DOHH2 (cell line): ENCODE results near the gene TBC1D14.

Experiments used
- H3F3A ChIP-seq: fragments of 200-600 bp; sonication (generic), shearing (Covaris generic); 2 replicates; pipeline ENCODE4 v1.6.0; 2016; ENCODE audit warnings: antibody characterized with exemption, mild to moderate bottlenecking; ENCODE audit not compliant: control insufficient read depth, insufficient read depth
- H3K27ac ChIP-seq: fragments of 200-600 bp; sonication (generic); 2 replicates; pipeline ENCODE4 v1.5.1; 2014; ENCODE audit warnings: low read depth, mild to moderate bottlenecking, low read length, moderate library complexity
- H3K27me3 ChIP-seq: fragments of 200-600 bp; sonication (generic); 2 replicates; pipeline ENCODE4 v1.6.1; 2014; ENCODE audit warnings: mild to moderate bottlenecking, low read length, mixed read lengths; ENCODE audit not compliant: control insufficient read depth
- H3K36me3 ChIP-seq: fragments of 200-600 bp; sonication (generic); 2 replicates; pipeline ENCODE4 v1.6.1; 2014; ENCODE audit warnings: mild to moderate bottlenecking, low read length, moderate library complexity, mixed read lengths; ENCODE audit not compliant: control insufficient read depth
- H3K4me1 ChIP-seq: fragments of 200-600 bp; sonication (generic); 2 replicates; pipeline ENCODE4 v1.6.1; 2014; ENCODE audit warnings: mild to moderate bottlenecking, low read length, mixed read lengths; ENCODE audit not compliant: control insufficient read depth
- H3K4me2 ChIP-seq: fragments of 200-600 bp; sonication (generic); 2 replicates; pipeline ENCODE4 v1.6.0; 2014; ENCODE audit warnings: mild to moderate bottlenecking, low read length, moderate library complexity
- H3K4me3 ChIP-seq: fragments of 200-600 bp; sonication (generic); 2 replicates; pipeline ENCODE4 v1.5.1; 2014; ENCODE audit warnings: mild to moderate bottlenecking, low read length, mixed read lengths
- H3K79me2 ChIP-seq: fragments of 200-600 bp; sonication (generic); 2 replicates; pipeline ENCODE4 v1.6.1; 2014; ENCODE audit warnings: mild to moderate bottlenecking, low read length, mixed read lengths; ENCODE audit not compliant: control insufficient read depth
- H3K9me2 ChIP-seq: fragments of 200-600 bp; sonication (generic); replicated peaks from 2 replicates; pipeline ENCODE4 v1.6.1; 2014; ENCODE audit warnings: mild to moderate bottlenecking, low read length, mixed read lengths; ENCODE audit not compliant: control insufficient read depth
- H3K9me3 ChIP-seq: fragments of 200-600 bp; sonication (generic); 2 replicates; pipeline ENCODE4 v1.6.1; 2014; ENCODE audit warnings: antibody characterized with exemption, low read length, mixed read lengths; ENCODE audit not compliant: control insufficient read depth, insufficient read depth
- H4K20me1 ChIP-seq: fragments of 200-600 bp; sonication (generic); 2 replicates; pipeline ENCODE4 v1.6.0; 2014; ENCODE audit warnings: low read depth, mild to moderate bottlenecking, antibody characterized with exemption, low read length, moderate library complexity; ENCODE audit not compliant: control insufficient read depth, insufficient read depth
- EZH2phosphoT487 ChIP-seq: fragments of 200-600 bp; sonication (generic); IDR thresholded peaks from 2 replicates; pipeline ENCODE4 v1.6.1; 2017; ENCODE audit warnings: borderline replicate concordance, mild to moderate bottlenecking, antibody characterized with exemption, low read length, moderate library complexity, mixed read lengths
- TF ChIP-seq, protein P1 (sequence below): fragments of 200-600 bp; sonication (generic); IDR thresholded peaks from one replicate; pipeline ENCODE4 v1.5.1; 2014; ENCODE audit warnings: antibody characterized with exemption, mild to moderate bottlenecking, low read depth, low read length; ENCODE audit not compliant: poor library complexity, severe bottlenecking

Gene TBC1D14

DNA sequence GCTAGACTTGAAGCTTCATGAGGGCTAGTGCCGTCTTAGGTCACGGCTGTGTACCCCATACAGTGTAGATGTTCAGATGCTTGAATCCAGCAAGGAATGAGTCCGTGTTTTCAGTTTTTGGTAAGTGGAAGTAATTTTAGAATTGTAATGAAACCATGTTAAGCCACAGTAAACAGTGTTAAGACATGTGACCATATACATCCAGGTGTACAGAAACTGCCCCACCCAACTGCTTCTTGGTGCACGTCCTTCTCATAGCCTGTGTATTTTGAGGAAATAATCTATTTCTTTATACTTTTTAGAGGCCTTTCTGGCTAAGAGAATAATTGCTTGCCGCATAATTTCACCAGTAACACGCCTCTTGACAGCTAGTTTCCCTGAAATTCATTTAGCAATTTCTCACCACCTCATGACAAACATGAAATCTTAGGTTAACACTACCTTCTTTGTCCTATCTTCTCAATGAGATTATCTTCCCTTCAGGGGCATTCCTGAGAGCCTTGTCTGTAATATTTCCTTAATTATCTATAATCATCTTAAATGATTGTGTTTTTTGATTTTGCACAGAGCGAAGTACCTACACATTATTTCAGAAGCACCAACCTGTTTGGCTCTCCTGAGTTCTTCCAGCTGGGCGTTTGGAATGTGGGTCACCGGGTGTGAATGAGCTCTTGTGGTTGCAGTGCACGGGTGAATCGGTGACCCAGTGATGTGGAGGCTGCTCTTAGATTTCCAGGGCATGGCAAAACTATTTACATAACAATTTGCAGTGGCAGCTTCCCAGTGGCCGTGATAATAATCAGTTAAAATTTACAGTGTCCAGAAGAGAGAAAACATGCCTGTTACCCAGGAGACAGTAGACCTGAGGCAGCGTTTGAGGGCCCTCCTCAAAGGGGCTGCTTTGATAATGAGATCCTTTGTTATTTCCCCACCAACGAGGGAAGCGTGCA is 83.4 kb downstream of the TBC1D14 start:
- no peak overlapping the region for H3K4me2 ChIP-seq
- H3K27me3 ChIP-seq, result no peaks in the 10 kb centered on the region
- peaks cover 55% of the 10 kb centered on the region for H3K79me2 ChIP-seq
- no peak for TF ChIP-seq EZH2phosphoT487
- TF ChIP-seq, protein P1, sequence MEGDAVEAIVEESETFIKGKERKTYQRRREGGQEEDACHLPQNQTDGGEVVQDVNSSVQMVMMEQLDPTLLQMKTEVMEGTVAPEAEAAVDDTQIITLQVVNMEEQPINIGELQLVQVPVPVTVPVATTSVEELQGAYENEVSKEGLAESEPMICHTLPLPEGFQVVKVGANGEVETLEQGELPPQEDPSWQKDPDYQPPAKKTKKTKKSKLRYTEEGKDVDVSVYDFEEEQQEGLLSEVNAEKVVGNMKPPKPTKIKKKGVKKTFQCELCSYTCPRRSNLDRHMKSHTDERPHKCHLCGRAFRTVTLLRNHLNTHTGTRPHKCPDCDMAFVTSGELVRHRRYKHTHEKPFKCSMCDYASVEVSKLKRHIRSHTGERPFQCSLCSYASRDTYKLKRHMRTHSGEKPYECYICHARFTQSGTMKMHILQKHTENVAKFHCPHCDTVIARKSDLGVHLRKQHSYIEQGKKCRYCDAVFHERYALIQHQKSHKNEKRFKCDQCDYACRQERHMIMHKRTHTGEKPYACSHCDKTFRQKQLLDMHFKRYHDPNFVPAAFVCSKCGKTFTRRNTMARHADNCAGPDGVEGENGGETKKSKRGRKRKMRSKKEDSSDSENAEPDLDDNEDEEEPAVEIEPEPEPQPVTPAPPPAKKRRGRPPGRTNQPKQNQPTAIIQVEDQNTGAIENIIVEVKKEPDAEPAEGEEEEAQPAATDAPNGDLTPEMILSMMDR, result no peak
- H3K9me3 ChIP-seq, result no peaks in the 10 kb centered on the region
- H3K27ac ChIP-seq, result no peak overlapping the region
- H3K4me3 ChIP-seq, result no peak overlapping the region
- H4K20me1 ChIP-seq, result peaks cover 10% of the 10 kb centered on the region
- peaks cover 67% of the 10 kb centered on the region for H3K36me3 ChIP-seq
- peaks cover 11% of the 10 kb centered on the region for H3K4me1 ChIP-seq
- H3F3A ChIP-seq, result no peaks in the 10 kb centered on the region
- H3K9me2 ChIP-seq, result no peaks in the 10 kb centered on the region

- Histone ChIP-seq H3K4me2 (no peak overlapping the region), H4K20me1 (no peaks in the 10 kb centered on the region), H3K4me1 (peaks cover 7% of the 10 kb centered on the region; the same call in 1 of the 2 replicates), H3K36me3 (peaks cover 80% of the 10 kb centered on the region), H3F3A (no peaks in the 10 kb centered on the region), H3K79me2 (peaks cover 21% of the 10 kb centered on the region), H3K4me3 (no peak overlapping the region), H3K9me3 (no peaks in the 10 kb centered on the region), H3K9me2 (no peaks in the 10 kb centered on the region), H3K27ac (no peak overlapping the region), H3K27me3 (no peaks in the 10 kb centered on the region)
- no peak for TF ChIP-seq EZH2phosphoT487
- TF ChIP-seq, protein P1, result no peak
These were observed 86.9 kb downstream of the TBC1D14 start for GRCh38 chr4:6996481-6996880.

GRCh38 chr4:6999172-7000086 is 89.8 kb downstream of the TBC1D14 start:
- H3K9me3 ChIP-seq, result no peaks in the 10 kb centered on the region
- H3K36me3 ChIP-seq, result peaks cover 81% of the 10 kb centered on the region
- no peak overlapping the region for H3K4me2 ChIP-seq
- no peaks in the 10 kb centered on the region for H3F3A ChIP-seq
- no peak overlapping the region for H3K27ac ChIP-seq
- TF ChIP-seq, protein P1, result no peak
- no peak for TF ChIP-seq EZH2phosphoT487
- no peaks in the 10 kb centered on the region for H3K4me1 ChIP-seq
- no peaks in the 10 kb centered on the region for H4K20me1 ChIP-seq
- no peaks in the 10 kb centered on the region for H3K27me3 ChIP-seq
- H3K9me2 ChIP-seq, result no peaks in the 10 kb centered on the region
- no peak overlapping the region for H3K4me3 ChIP-seq
- no peaks in the 10 kb centered on the region for H3K79me2 ChIP-seq
